Lung (tissue), 12 donors: ENCODE measurements around the gene PTPRN2. TPM values are rescaled to one million over a fixed set of nuclear protein-coding genes. Genes with fewer than 3 reads are reported as not detected.

Source experiments
- ATAC-seq: fragments of 200-7000 bp; cut with Tn5 transposase; one replicate; pipeline ENCODE4 v1.9.1; 2020; ENCODE audit warnings: moderate number of reproducible peaks; ENCODE audit not compliant: insufficient read depth, low FRiP score
- DNase-seq, 3 donors: peaks; one replicate each; pipeline ENCODE4 v3.0.0-alpha.2; 2013 to 2017
- H3K27ac ChIP-seq, 2 donors: one replicate each; pipeline ENCODE4 v1.5.1; 2013; ENCODE audit warnings: mild to moderate bottlenecking in 2 of 2, moderate library complexity in 2 of 2, control low read depth in 1 of 2, inconsistent platforms in 1 of 2, low read depth in 1 of 2, low read length in 1 of 2
- H3K27me3 ChIP-seq, 3 donors: one replicate each; pipeline ENCODE4 v1.5.1; 2013; ENCODE audit warnings: low read length in 2 of 3; ENCODE audit not compliant: control insufficient read depth in 3 of 3, insufficient read depth in 3 of 3
- H3K36me3 ChIP-seq, 4 donors: one replicate each; pipeline ENCODE4 v1.5.1; 2013; ENCODE audit warnings: low read length in 4 of 4, mild to moderate bottlenecking in 1 of 4, moderate library complexity in 1 of 4; ENCODE audit not compliant: control insufficient read depth in 4 of 4, insufficient read depth in 4 of 4
- H3K4me1 ChIP-seq, 5 donors: one replicate each; pipeline ENCODE4 v1.5.1; 2013; ENCODE audit warnings: low read length in 5 of 5, mild to moderate bottlenecking in 2 of 5, moderate library complexity in 1 of 5; ENCODE audit not compliant: control insufficient read depth in 5 of 5, insufficient read depth in 5 of 5
- H3K4me3 ChIP-seq: one replicate; pipeline ENCODE4 v1.5.1; 2013; ENCODE audit warnings: mild to moderate bottlenecking, control low read depth, moderate library complexity
- H3K9ac ChIP-seq, 2 donors: one replicate each; pipeline ENCODE4 v1.5.1; 2013; ENCODE audit warnings: low read length in 2 of 2, control low read depth in 1 of 2; ENCODE audit not compliant: insufficient read depth in 1 of 2
- H3K9me3 ChIP-seq, 4 donors: one replicate each; pipeline ENCODE4 v1.5.1; 2013; ENCODE audit warnings: low read length in 3 of 4, mild to moderate bottlenecking in 1 of 4, moderate library complexity in 1 of 4; ENCODE audit not compliant: control insufficient read depth in 4 of 4, insufficient read depth in 3 of 4
- WGBS, 2 donors: extraction: QIAGEN DNeasy Blood & Tissue Kit; methylation state at CpG; one replicate each; pipeline ENCODE4 v1.1.7; 2013; 5-methylcytosine and 5-hydroxymethylcytosine counted together
- polyA plus RNA-seq, 2 donors: library from polyadenylated mRNA; stranded (reverse); fragments of 200-250 nt; gene quantifications; one replicate each; pipeline ENCODE4 v1.2.1, GENCODE V29; 2013
- total RNA-seq, 2 donors: library from RNA; depleted of rRNA in 1 of 2; stranded (reverse); fragments of >200 nt in 1 of 2; gene quantifications; one replicate each; pipeline ENCODE4 v1.2.1, GENCODE V29; 2014 to 2021
- TF ChIP-seq, protein P1 (sequence below): IDR thresholded peaks from 2 replicates; pipeline ENCODE4 v1.5.1; 2012; ENCODE audit warnings: mild to moderate bottlenecking; ENCODE audit errors: control extremely low read depth, extremely low read depth
- donor health status: control.
- donor health status: control.
- donor health status: Bipolar disorder and iron deficiency.
- donor health status: healthy.
- donor health status: DM: yes; HTN: yes; CAD: no.

The PTPRN2 gene
- total and polyA plus RNA-seq, 4 donors = 2.1 to 7.4 (median 4.4) TPM

DNA sequence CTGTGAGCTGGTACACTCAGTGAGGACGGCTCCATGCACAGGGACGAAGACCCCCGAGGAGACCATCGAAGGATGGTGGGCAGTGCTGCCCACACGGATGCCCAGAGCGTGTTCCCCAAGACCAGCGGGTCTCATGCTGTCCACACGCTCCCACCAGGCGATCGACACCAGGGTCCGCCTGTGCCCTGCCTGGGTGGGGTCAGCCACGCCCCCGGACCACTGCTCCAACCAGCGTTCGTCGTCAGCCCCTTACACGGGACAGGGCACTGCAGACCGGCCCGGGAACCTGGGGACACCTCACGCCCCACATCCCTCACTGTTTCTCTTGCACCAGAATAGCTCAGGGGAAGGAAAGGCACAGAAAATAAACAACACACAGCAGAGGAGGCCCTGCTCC, 1027.4 kb downstream of the PTPRN2 start:
- ATAC-seq = no peak

GRCh38 chr7:157559596-157560257, 1027.9 kb downstream of the PTPRN2 start:
- no peak overlapping the region for H3K9ac ChIP-seq
- no peak overlapping the region for H3K4me3 ChIP-seq
- no peak overlapping the region for H3K27ac ChIP-seq
- DNase-seq = no peak
- 91 to 92% methylated on average over 20 of the region's 20 CpGs for WGBS, 2 donors
- TF ChIP-seq, protein P1, sequence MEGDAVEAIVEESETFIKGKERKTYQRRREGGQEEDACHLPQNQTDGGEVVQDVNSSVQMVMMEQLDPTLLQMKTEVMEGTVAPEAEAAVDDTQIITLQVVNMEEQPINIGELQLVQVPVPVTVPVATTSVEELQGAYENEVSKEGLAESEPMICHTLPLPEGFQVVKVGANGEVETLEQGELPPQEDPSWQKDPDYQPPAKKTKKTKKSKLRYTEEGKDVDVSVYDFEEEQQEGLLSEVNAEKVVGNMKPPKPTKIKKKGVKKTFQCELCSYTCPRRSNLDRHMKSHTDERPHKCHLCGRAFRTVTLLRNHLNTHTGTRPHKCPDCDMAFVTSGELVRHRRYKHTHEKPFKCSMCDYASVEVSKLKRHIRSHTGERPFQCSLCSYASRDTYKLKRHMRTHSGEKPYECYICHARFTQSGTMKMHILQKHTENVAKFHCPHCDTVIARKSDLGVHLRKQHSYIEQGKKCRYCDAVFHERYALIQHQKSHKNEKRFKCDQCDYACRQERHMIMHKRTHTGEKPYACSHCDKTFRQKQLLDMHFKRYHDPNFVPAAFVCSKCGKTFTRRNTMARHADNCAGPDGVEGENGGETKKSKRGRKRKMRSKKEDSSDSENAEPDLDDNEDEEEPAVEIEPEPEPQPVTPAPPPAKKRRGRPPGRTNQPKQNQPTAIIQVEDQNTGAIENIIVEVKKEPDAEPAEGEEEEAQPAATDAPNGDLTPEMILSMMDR = no peak
- H3K9me3 ChIP-seq = peaks cover 0 to 1% (median 0%) of the 10 kb centered on the region in 4 donors
- no peaks in the 10 kb centered on the region for H3K27me3 ChIP-seq
- ATAC-seq = no peak
- H3K4me1 ChIP-seq = peaks cover 0 to 9% (median 0%) of the 10 kb centered on the region in 5 donors
- no peaks in the 10 kb centered on the region for H3K36me3 ChIP-seq

More for the DNA sequence above, 1027.4 kb downstream of the PTPRN2 start:
- H3K4me3 ChIP-seq = no peak overlapping the region
- TF ChIP-seq, protein P1 = no peak
- H3K27me3 ChIP-seq = no peaks in the 10 kb centered on the region
- WGBS, 2 donors = 85 to 92% methylated on average over 20 of the region's 20 CpGs
- H3K9me3 ChIP-seq = peaks cover 0 to 5% (median 0%) of the 10 kb centered on the region in 4 donors
- no peak overlapping the region for H3K27ac ChIP-seq
- peaks cover 0 to 7% (median 0%) of the 10 kb centered on the region in 5 donors for H3K4me1 ChIP-seq
- H3K36me3 ChIP-seq = no peaks in the 10 kb centered on the region
- DNase-seq = no peak
- no peak overlapping the region for H3K9ac ChIP-seq

- WGBS, 2 donors = 88 to 92% methylated on average over 27 of the region's 27 CpGs
- Histone ChIP-seq H3K27me3 (no peaks in the 10 kb centered on the region), H3K9me3 (no peaks in the 10 kb centered on the region), H3K4me1 (peaks cover 0 to 9% (median 0%) of the 10 kb centered on the region in 5 donors), H3K36me3 (no peaks in the 10 kb centered on the region), H3K4me3 (no peak overlapping the region), H3K9ac (no peak overlapping the region), H3K27ac (no peak overlapping the region)
- ATAC-seq = no peak
- TF ChIP-seq, protein P1 = no peak
- no peak for DNase-seq
Observed at GRCh38 chr7:157558875-157559595, 1028.6 kb downstream of the PTPRN2 start.
